ENCODE data around the gene C2CD3. TPM values are rescaled to one million over a fixed set of nuclear protein-coding genes. Genes with fewer than 3 reads are reported as not detected.
"Not testable (repeated sequence)": the region's sequence is repeated elsewhere in the genome, so short reads cannot be mapped to it uniquely, and the experiment has no call there.

C2CD3 gene
- total RNA-seq, 1 experiment from 2014 or later: 18.7 TPM

- no peak overlapping the region for H3K4me3 Mint-ChIP-seq
- TF ChIP-seq, protein P1, sequence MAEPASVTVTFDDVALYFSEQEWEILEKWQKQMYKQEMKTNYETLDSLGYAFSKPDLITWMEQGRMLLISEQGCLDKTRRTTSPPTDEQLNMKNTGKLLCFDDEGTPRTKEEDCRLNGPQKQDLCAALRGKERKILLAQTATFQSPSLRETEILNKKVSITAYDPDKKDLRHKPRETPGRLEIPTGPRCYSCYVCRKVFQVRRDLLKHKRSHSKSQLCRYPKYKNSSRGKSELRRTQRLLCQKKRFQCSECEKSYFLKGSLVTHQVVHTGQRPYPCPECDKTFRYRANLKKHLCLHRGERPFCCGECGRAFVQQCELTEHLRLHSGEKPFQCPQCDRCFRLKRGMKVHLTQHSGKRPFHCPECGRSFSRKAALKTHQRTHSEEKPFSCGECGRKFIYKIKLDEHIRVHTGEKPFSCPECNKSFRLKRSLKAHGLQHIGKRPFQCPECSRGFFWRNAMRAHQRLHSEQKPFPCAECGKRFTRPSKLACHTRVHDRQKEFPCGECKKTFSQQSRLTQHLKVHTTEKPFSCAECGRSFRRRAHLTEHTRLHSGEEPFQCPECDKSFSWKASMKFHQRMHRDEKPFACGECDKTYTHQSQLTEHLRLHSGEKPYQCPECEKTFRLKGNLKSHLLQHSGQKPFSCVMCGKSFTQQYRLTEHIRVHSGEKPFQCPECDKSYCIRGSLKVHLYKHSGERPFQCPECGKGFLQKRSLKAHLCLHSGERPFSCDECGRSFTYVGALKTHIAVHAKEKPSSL (CRISPR knock-in tag; conservative IDR thresholded peaks at IDR 0.05): no peak
- TF ChIP-seq CBFB (CRISPR knock-in tag; IDR thresholded peaks at IDR 0.05; ENCODE audit: low read depth) (no peak), EMX1 (CRISPR knock-in tag; IDR thresholded peaks at IDR 0.05) (no peak), ZNF396 (CRISPR knock-in tag; IDR thresholded peaks at IDR 0.05; ENCODE audit: borderline replicate concordance) (no peak), NFE2L1 (CRISPR knock-in tag; IDR thresholded peaks at IDR 0.05) (no peak), CREM (CRISPR knock-in tag; IDR thresholded peaks at IDR 0.05) (no peak), FOXJ3 (CRISPR knock-in tag; IDR thresholded peaks at IDR 0.05; ENCODE audit: borderline replicate concordance) (no peak), TP53 (CRISPR knock-in tag; IDR thresholded peaks at IDR 0.05) (no peak), SP1 (CRISPR knock-in tag; conservative IDR thresholded peaks at IDR 0.05) (no peak), NFATC4 (CRISPR knock-in tag; IDR thresholded peaks at IDR 0.05) (no peak), ZNF232 (CRISPR knock-in tag; IDR thresholded peaks at IDR 0.05) (no peak), TEAD4 (CRISPR knock-in tag; IDR thresholded peaks at IDR 0.05) (no peak), ZBTB21 (CRISPR knock-in tag; IDR thresholded peaks at IDR 0.05; ENCODE audit: borderline replicate concordance) (no peak), ELF4 (CRISPR knock-in tag; IDR thresholded peaks at IDR 0.05; ENCODE audit: low read depth) (no peak), ZNF263 (CRISPR knock-in tag; IDR thresholded peaks at IDR 0.05; ENCODE audit: low read depth) (no peak), NR1H2 (CRISPR knock-in tag; IDR thresholded peaks at IDR 0.05) (no peak)
- TF ChIP-seq, protein P2, sequence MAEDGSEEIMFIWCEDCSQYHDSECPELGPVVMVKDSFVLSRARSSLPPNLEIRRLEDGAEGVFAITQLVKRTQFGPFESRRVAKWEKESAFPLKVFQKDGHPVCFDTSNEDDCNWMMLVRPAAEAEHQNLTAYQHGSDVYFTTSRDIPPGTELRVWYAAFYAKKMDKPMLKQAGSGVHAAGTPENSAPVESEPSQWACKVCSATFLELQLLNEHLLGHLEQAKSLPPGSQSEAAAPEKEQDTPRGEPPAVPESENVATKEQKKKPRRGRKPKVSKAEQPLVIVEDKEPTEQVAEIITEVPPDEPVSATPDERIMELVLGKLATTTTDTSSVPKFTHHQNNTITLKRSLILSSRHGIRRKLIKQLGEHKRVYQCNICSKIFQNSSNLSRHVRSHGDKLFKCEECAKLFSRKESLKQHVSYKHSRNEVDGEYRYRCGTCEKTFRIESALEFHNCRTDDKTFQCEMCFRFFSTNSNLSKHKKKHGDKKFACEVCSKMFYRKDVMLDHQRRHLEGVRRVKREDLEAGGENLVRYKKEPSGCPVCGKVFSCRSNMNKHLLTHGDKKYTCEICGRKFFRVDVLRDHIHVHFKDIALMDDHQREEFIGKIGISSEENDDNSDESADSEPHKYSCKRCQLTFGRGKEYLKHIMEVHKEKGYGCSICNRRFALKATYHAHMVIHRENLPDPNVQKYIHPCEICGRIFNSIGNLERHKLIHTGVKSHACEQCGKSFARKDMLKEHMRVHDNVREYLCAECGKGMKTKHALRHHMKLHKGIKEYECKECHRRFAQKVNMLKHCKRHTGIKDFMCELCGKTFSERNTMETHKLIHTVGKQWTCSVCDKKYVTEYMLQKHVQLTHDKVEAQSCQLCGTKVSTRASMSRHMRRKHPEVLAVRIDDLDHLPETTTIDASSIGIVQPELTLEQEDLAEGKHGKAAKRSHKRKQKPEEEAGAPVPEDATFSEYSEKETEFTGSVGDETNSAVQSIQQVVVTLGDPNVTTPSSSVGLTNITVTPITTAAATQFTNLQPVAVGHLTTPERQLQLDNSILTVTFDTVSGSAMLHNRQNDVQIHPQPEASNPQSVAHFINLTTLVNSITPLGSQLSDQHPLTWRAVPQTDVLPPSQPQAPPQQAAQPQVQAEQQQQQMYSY (CRISPR knock-in tag; IDR thresholded peaks at IDR 0.05): no peak
- TF ChIP-seq, protein P3, sequence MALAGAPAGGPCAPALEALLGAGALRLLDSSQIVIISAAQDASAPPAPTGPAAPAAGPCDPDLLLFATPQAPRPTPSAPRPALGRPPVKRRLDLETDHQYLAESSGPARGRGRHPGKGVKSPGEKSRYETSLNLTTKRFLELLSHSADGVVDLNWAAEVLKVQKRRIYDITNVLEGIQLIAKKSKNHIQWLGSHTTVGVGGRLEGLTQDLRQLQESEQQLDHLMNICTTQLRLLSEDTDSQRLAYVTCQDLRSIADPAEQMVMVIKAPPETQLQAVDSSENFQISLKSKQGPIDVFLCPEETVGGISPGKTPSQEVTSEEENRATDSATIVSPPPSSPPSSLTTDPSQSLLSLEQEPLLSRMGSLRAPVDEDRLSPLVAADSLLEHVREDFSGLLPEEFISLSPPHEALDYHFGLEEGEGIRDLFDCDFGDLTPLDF (CRISPR knock-in tag; IDR thresholded peaks at IDR 0.05): no peak
- TF ChIP-seq, protein P4, sequence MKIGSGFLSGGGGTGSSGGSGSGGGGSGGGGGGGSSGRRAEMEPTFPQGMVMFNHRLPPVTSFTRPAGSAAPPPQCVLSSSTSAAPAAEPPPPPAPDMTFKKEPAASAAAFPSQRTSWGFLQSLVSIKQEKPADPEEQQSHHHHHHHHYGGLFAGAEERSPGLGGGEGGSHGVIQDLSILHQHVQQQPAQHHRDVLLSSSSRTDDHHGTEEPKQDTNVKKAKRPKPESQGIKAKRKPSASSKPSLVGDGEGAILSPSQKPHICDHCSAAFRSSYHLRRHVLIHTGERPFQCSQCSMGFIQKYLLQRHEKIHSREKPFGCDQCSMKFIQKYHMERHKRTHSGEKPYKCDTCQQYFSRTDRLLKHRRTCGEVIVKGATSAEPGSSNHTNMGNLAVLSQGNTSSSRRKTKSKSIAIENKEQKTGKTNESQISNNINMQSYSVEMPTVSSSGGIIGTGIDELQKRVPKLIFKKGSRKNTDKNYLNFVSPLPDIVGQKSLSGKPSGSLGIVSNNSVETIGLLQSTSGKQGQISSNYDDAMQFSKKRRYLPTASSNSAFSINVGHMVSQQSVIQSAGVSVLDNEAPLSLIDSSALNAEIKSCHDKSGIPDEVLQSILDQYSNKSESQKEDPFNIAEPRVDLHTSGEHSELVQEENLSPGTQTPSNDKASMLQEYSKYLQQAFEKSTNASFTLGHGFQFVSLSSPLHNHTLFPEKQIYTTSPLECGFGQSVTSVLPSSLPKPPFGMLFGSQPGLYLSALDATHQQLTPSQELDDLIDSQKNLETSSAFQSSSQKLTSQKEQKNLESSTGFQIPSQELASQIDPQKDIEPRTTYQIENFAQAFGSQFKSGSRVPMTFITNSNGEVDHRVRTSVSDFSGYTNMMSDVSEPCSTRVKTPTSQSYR (CRISPR knock-in tag; IDR thresholded peaks at IDR 0.05): no peak
- TF ChIP-seq, protein P5, sequence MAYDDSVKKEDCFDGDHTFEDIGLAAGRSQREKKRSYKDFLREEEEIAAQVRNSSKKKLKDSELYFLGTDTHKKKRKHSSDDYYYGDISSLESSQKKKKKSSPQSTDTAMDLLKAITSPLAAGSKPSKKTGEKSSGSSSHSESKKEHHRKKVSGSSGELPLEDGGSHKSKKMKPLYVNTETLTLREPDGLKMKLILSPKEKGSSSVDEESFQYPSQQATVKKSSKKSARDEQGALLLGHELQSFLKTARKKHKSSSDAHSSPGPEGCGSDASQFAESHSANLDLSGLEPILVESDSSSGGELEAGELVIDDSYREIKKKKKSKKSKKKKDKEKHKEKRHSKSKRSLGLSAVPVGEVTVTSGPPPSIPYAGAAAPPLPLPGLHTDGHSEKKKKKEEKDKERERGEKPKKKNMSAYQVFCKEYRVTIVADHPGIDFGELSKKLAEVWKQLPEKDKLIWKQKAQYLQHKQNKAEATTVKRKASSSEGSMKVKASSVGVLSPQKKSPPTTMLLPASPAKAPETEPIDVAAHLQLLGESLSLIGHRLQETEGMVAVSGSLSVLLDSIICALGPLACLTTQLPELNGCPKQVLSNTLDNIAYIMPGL (CRISPR knock-in tag; IDR thresholded peaks at IDR 0.05): no peak
- ChIA-PET CTCF (no interaction called here), POLR2A (no interaction called here)
- H3K36me3 Mint-ChIP-seq: no peaks in the 10 kb centered on the region
- peaks cover 6% of the 10 kb centered on the region for H3K27me3 Mint-ChIP-seq (ENCODE audit: low read depth)
- peaks cover 19% of the 10 kb centered on the region for H3K4me1 Mint-ChIP-seq
- H3K9me3 Mint-ChIP-seq: no peaks in the 10 kb centered on the region
- ATAC-seq (no peak), DNase-seq (ENCODE audit: low spot score) (no peak)
- H3K27ac Mint-ChIP-seq: no peak overlapping the region
Observed at GRCh38 chr11:73988227-73988626, 182.6 kb downstream of the C2CD3 start.

DNA sequence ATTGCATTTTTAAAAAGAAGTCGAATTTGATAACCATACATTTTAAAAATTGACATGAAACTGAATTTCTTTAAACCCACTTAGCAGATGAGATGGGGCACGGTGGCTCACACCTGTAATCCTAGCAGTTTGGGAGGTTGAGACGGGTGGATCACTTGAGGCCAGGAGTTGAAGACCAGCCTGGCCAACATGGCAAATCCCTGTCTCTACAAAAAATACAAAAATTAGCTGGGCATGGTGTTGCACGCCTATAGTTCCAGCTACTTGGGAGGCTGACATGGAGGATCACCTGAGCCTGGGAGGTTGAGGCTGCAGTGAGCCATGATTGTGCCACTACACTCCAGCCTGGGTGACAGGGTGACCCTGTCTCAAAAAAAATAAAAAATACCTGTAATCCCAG lies 185.1 kb downstream of the C2CD3 start:
- not testable (repeated sequence) for H3K27ac Mint-ChIP-seq

More for the DNA sequence above, 185.1 kb downstream of the C2CD3 start:
- POLR2A ChIA-PET; H3K9me3 Mint-ChIP-seq; H3K27me3 Mint-ChIP-seq (ENCODE audit: low read depth); H3K4me3 Mint-ChIP-seq; DNase-seq (ENCODE audit: low spot score); ATAC-seq; H3K36me3 Mint-ChIP-seq: not testable (repeated sequence)
- H3K4me1 Mint-ChIP-seq: peaks cover 23% of the 10 kb centered on the region
- CTCF ChIA-PET: interaction anchor here (0.6 kb wide), 1 partner anchor 12 kb away, joined by 3 read pairs; no protein-coding TSS in a partner anchor

Data from WTC11 (cell line).